GM12891 (cell line): ENCODE data around the gene E2F1.

ENCODE experiments used
- PAX5 ChIP-seq: IDR thresholded peaks from 2 replicates; pipeline ENCODE4 v1.6.1; 2011; ENCODE audit warnings: low read length, moderate library complexity, mild to moderate bottlenecking; ENCODE audit not compliant: insufficient read depth, severe bottlenecking
- POLR2A ChIP-seq: IDR thresholded peaks from 2 replicates; pipeline ENCODE4 v1.6.1; 2011; ENCODE audit warnings: low read depth, low read length, control low read depth
- POLR2AphosphoS5 ChIP-seq: IDR thresholded peaks from 2 replicates; pipeline ENCODE4 v1.6.1; 2011; ENCODE audit warnings: low read depth, low read length, control low read depth
- POU2F2 ChIP-seq: IDR thresholded peaks from 2 replicates; pipeline ENCODE4 v1.6.1; 2011; ENCODE audit warnings: low read depth, mild to moderate bottlenecking, control low read depth, low read length, moderate library complexity
- SPI1 ChIP-seq: IDR thresholded peaks from 2 replicates; pipeline ENCODE4 v1.6.1; 2011; ENCODE audit warnings: low read depth, low read length, control low read depth
- TAF1 ChIP-seq: IDR thresholded peaks from 2 replicates; pipeline ENCODE4 v1.6.1; 2011; ENCODE audit warnings: low read depth, low read length, control low read depth

DNA sequence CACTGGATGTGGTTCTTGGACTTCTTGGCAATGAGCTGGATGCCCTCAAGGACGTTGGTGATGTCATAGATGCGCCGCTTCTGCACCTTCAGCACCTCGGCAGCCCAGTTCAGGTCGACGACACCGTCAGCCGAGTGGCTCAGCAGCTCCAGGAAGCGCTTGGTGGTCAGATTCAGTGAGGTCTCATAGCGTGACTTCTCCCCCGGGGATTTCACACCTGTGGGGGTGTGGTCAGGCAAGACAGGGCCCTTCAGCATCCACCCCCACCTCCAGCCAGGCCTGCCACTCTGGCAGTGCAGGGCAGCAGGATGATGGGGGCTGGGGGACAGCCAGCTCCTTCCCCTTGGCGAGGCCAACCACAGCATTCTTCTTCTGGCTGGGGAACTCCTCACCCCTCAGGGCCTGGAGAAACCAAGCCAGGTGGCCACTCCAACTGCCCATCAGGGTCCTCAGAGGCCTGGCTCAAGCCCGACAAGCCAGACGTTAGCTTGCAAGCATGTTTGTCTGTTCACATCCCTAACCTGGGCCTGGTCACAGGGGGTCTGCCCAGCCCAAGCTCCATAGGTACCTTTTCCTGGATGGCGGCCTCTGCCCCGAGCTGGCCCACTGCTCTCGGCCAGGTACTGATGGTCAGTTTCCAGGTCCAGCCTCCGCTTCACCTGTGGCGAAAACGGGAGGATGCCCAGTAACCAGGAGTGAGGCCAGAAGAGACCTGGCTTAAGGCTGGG, 6.3 kb downstream of the E2F1 start:
- 0 out of 2 replicates have a peak, but pooled peaks have one; percentile 20 for TF ChIP-seq POLR2A
- TF ChIP-seq TAF1, result no peak
- TF ChIP-seq SPI1, result no peak
- peak; percentile 51; the same call in 1 of the 2 replicates for TF ChIP-seq POLR2AphosphoS5
- TF ChIP-seq PAX5, result no peak
- 0 out of 2 replicates have a peak, but pooled peaks have one; percentile 52 for TF ChIP-seq POU2F2
